HCT116 (cell line): ENCODE measurements around the gene RTN4. TPM values are rescaled to one million over a fixed set of nuclear protein-coding genes. Genes with fewer than 3 reads are reported as not detected.

ENCODE experiments used
- ATAC-seq: fragments of 200-7000 bp; cut with Tn5 transposase; 2 replicates; pipeline ENCODE4 v1.9.1; 2020; ENCODE audit warnings: mild to moderate bottlenecking, moderate library complexity
- BruUV-seq: library from RNA; stranded (reverse); fragments of 400-500 nt; replicated peaks from 2 replicates; lab custom pipeline; 2021; lab: Mats Ljungman, UMichigan
- CTCF ChIA-PET: fragments of 300-600 bp; sonication (Branson Sonifier 250); formaldehyde crosslinking; loops from one replicate; lab custom pipeline; 2021; ENCODE audit warnings: antibody characterized with exemption; lab: Charles Lee
- POLR2A ChIA-PET: fragments of 300-600, 350-600 bp; sonication (Branson Sonifier 250); formaldehyde crosslinking; loops from one replicate; lab custom pipeline; 2021; ENCODE audit warnings: antibody characterized with exemption; lab: Charles Lee
- RAD21 ChIA-PET, 2 experiments: fragments of 300-600 bp; sonication (Branson Sonifier 250); formaldehyde crosslinking; loops; one replicate each; lab custom pipeline; 2023; ENCODE audit warnings: low total read pairs in 2 of 2; ENCODE audit not compliant: uncharacterized antibody in 2 of 2, unreplicated experiment in 2 of 2, low non-redundant PET in 1 of 2; lab: Charles Lee
- DNase-seq: peaks from one replicate; pipeline ENCODE4 v3.0.0-alpha.2; 2010; ENCODE audit warnings: low read depth, low spot score
- H2AFZ ChIP-seq: fragments of 200-600 bp; shearing (Covaris generic), sonication (generic); 2 replicates; pipeline ENCODE4 v1.6.1; 2017; ENCODE audit warnings: low read depth, mixed run types, mixed read lengths, antibody characterized with exemption, low read length; ENCODE audit not compliant: poor library complexity, severe bottlenecking
- H3K27ac ChIP-seq: 2 replicates; pipeline ENCODE4 v1.5.1; 2012; ENCODE audit warnings: low read depth, low read length
- H3K27me3 ChIP-seq: fragments of 200-600 bp; sonication (generic); 2 replicates; pipeline ENCODE4 v1.6.1; 2016; ENCODE audit warnings: mixed run types, low read length, mixed read lengths; ENCODE audit not compliant: insufficient read depth
- H3K36me3 ChIP-seq, 2 experiments: fragments of 200-500 bp in 1 of 2; fragments of 200-600 bp in 1 of 2; sonication (Bioruptor generic) in 1 of 2; sonication (generic) in 1 of 2; 2 replicates each; pipeline versions ENCODE4 v1.5.1 to v1.6.1; 2014 to 2016; ENCODE audit warnings: low read length in 2 of 2, inconsistent platforms in 1 of 2, mixed read lengths in 1 of 2, mixed run types in 1 of 2; ENCODE audit not compliant: insufficient read depth in 2 of 2, control insufficient read depth in 1 of 2
- H3K4me1 ChIP-seq, 2 experiments: fragments of 200-600 bp in 1 of 2; sonication (generic) in 1 of 2; 2 replicates each; pipeline versions ENCODE4 v1.5.1 to v1.6.1; 2012 to 2017; ENCODE audit warnings: low read length in 2 of 2, inconsistent platforms in 1 of 2, mild to moderate bottlenecking in 1 of 2, mixed read lengths in 1 of 2, mixed run types in 1 of 2, moderate library complexity in 1 of 2; ENCODE audit not compliant: insufficient read depth in 2 of 2, control insufficient read depth in 1 of 2
- H3K4me2 ChIP-seq: fragments of 200-600 bp; sonication (generic); 2 replicates; pipeline ENCODE4 v1.6.1; 2017; ENCODE audit warnings: mixed run types, low read length, mixed read lengths
- H3K4me3 ChIP-seq, 2 experiments: fragments of 200-600 bp in 1 of 2; sonication (generic) in 1 of 2; replicated peaks in 1 of 2; 2 replicates each; pipeline ENCODE4 v1.5.1; 2011 to 2016; ENCODE audit warnings: low read length in 2 of 2, control low read depth in 1 of 2, low read depth in 1 of 2, mild to moderate bottlenecking in 1 of 2, mixed read lengths in 1 of 2, mixed run types in 1 of 2
- H3K79me2 ChIP-seq: fragments of 200-600 bp; sonication (generic); 2 replicates; pipeline ENCODE4 v1.6.1; 2017; ENCODE audit warnings: mild to moderate bottlenecking, mixed run types, low read length, moderate library complexity, mixed read lengths; ENCODE audit not compliant: insufficient read depth
- H3K9ac ChIP-seq: fragments of 200-600 bp; sonication (generic); 2 replicates; pipeline ENCODE4 v1.6.1; 2016; ENCODE audit warnings: low read length, mixed read lengths
- H3K9me2 ChIP-seq: fragments of 200-600 bp; sonication (generic), shearing (Covaris generic); 2 replicates; pipeline ENCODE4 v1.6.1; 2017; ENCODE audit warnings: mixed run types, mild to moderate bottlenecking, moderate library complexity; ENCODE audit not compliant: insufficient read depth
- H3K9me3 ChIP-seq, 2 experiments: fragments of 200-500 bp in 1 of 2; fragments of 200-600 bp in 1 of 2; sonication (Bioruptor generic) in 1 of 2; sonication (generic) in 1 of 2; 2 replicates each; pipeline ENCODE4 v1.6.1; 2014 to 2017; ENCODE audit warnings: low read length in 2 of 2, mixed read lengths in 2 of 2, inconsistent platforms in 1 of 2, low read depth in 1 of 2, mild to moderate bottlenecking in 1 of 2, mixed run types in 1 of 2, moderate library complexity in 1 of 2; ENCODE audit not compliant: control insufficient read depth in 1 of 2, insufficient read depth in 1 of 2
- H4K20me1 ChIP-seq: fragments of 200-600 bp; sonication (generic), shearing (Covaris generic); 2 replicates; pipeline ENCODE4 v1.6.1; 2017; ENCODE audit warnings: mixed run types, mild to moderate bottlenecking, moderate library complexity; ENCODE audit not compliant: insufficient read depth
- EGR1 ChIP-seq: IDR thresholded peaks from 2 replicates; pipeline ENCODE4 v1.6.1; 2012; ENCODE audit warnings: low read depth
- JUND ChIP-seq: IDR thresholded peaks from 2 replicates; pipeline ENCODE4 v1.6.1; 2012
- SRF ChIP-seq: IDR thresholded peaks from 2 replicates; pipeline ENCODE4 v1.6.1; 2012; ENCODE audit warnings: low read depth
- TCF7L2 ChIP-seq: IDR thresholded peaks from 2 replicates; pipeline ENCODE4 v1.7.0; 2011; ENCODE audit warnings: borderline replicate concordance, inconsistent platforms; ENCODE audit not compliant: insufficient read depth, insufficient read length; ENCODE audit errors: extremely low read depth
- YY1 ChIP-seq: IDR thresholded peaks from 2 replicates; pipeline ENCODE4 v1.6.1; 2011; ENCODE audit warnings: low read length, low read depth, moderate library complexity, mild to moderate bottlenecking; ENCODE audit not compliant: insufficient replicate concordance; ENCODE audit errors: extremely low read depth
- ZNF274 ChIP-seq: fragments of 200-500 bp; sonication (Bioruptor generic); IDR thresholded peaks from 2 replicates; pipeline ENCODE4 v1.6.1; 2014; ENCODE audit warnings: mild to moderate bottlenecking, low read depth, low read length, inconsistent platforms
- intact Hi-C: fragments of 100-400 bp; cut with micrococcal nuclease; formaldehyde crosslinking; loops from 2 replicates; pipeline ENCODE4 v1.10.0; 2022
- total RNA-seq: library from RNA; stranded (reverse); gene quantifications from one replicate; pipeline ENCODE4 v1.2.1, GENCODE V29; 2021; ENCODE audit not compliant: unreplicated experiment
- TF ChIP-seq, protein P1 (sequence below): IDR thresholded peaks from 2 replicates; pipeline ENCODE4 v1.6.1; 2012
- TF ChIP-seq, protein P2 (sequence below): IDR thresholded peaks from 2 replicates; pipeline ENCODE4 v1.6.1; 2012; ENCODE audit warnings: low read depth
- TF ChIP-seq, protein P3 (sequence below), 3 experiments: fragments of 200-600 bp in 1 of 3; sonication (generic) in 1 of 3; IDR thresholded peaks in 2 of 3; conservative IDR thresholded peaks in 1 of 3; 2 replicates each; pipeline ENCODE4 v1.5.1; 2012 to 2017; ENCODE audit warnings: low read depth in 2 of 3, low read length in 2 of 3, antibody characterized with exemption in 1 of 3, borderline replicate concordance in 1 of 3, control low read depth in 1 of 3, mild to moderate bottlenecking in 1 of 3, mixed read lengths in 1 of 3, mixed run types in 1 of 3, moderate library complexity in 1 of 3; ENCODE audit not compliant: insufficient read depth in 1 of 3

The RTN4 gene
- total RNA-seq, 1 experiment from 2014 or later: 221 TPM

DNA sequence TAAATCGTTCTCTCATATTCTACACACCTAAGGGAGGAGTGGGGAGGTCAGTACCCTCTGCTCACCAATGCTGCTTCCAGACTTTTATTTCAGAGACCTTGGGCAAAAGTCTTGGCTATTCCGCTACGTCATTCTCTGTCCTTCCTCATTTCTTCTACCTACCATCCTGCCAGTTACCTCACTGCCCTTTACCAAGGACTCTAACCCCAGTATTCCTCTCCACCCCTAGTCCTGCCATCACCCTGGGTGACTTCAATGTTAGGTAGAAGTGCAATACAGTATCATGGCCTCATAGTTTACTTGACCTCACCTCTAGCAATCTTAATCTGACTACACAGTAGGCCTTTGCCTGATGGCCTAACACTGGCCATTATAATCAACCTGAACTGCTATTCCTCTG lies 27.8 kb downstream of the RTN4 start:
- RAD21 ChIA-PET: no interaction called here
- Histone ChIP-seq H3K36me3 (peaks cover 0 to 11% of the 10 kb centered on the region in 2 experiments; a peak in 1 of 4 replicates), H3K27ac (no peak overlapping the region), H3K4me3 (no peak overlapping the region), H3K9me2 (no peaks in the 10 kb centered on the region), H3K9ac (no peak overlapping the region), H3K4me2 (no peak overlapping the region), H4K20me1 (peaks cover 62% of the 10 kb centered on the region), H3K79me2 (peaks cover 100% of the 10 kb centered on the region)
- CTCF ChIA-PET: no interaction called here
- BruUV-seq: no TSS peak
- POLR2A ChIA-PET: no interaction called here
- no peak for TF ChIP-seq EGR1
- TF ChIP-seq, protein P1, sequence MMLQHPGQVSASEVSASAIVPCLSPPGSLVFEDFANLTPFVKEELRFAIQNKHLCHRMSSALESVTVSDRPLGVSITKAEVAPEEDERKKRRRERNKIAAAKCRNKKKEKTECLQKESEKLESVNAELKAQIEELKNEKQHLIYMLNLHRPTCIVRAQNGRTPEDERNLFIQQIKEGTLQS: no peak
- no peak for TF ChIP-seq SRF
- TF ChIP-seq, protein P2, sequence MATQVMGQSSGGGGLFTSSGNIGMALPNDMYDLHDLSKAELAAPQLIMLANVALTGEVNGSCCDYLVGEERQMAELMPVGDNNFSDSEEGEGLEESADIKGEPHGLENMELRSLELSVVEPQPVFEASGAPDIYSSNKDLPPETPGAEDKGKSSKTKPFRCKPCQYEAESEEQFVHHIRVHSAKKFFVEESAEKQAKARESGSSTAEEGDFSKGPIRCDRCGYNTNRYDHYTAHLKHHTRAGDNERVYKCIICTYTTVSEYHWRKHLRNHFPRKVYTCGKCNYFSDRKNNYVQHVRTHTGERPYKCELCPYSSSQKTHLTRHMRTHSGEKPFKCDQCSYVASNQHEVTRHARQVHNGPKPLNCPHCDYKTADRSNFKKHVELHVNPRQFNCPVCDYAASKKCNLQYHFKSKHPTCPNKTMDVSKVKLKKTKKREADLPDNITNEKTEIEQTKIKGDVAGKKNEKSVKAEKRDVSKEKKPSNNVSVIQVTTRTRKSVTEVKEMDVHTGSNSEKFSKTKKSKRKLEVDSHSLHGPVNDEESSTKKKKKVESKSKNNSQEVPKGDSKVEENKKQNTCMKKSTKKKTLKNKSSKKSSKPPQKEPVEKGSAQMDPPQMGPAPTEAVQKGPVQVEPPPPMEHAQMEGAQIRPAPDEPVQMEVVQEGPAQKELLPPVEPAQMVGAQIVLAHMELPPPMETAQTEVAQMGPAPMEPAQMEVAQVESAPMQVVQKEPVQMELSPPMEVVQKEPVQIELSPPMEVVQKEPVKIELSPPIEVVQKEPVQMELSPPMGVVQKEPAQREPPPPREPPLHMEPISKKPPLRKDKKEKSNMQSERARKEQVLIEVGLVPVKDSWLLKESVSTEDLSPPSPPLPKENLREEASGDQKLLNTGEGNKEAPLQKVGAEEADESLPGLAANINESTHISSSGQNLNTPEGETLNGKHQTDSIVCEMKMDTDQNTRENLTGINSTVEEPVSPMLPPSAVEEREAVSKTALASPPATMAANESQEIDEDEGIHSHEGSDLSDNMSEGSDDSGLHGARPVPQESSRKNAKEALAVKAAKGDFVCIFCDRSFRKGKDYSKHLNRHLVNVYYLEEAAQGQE: no peak
- no peak for TF ChIP-seq TCF7L2
- TF ChIP-seq ZNF274: no peak
- TF ChIP-seq JUND: no peak
- no peak for TF ChIP-seq YY1
- TF ChIP-seq, protein P3, sequence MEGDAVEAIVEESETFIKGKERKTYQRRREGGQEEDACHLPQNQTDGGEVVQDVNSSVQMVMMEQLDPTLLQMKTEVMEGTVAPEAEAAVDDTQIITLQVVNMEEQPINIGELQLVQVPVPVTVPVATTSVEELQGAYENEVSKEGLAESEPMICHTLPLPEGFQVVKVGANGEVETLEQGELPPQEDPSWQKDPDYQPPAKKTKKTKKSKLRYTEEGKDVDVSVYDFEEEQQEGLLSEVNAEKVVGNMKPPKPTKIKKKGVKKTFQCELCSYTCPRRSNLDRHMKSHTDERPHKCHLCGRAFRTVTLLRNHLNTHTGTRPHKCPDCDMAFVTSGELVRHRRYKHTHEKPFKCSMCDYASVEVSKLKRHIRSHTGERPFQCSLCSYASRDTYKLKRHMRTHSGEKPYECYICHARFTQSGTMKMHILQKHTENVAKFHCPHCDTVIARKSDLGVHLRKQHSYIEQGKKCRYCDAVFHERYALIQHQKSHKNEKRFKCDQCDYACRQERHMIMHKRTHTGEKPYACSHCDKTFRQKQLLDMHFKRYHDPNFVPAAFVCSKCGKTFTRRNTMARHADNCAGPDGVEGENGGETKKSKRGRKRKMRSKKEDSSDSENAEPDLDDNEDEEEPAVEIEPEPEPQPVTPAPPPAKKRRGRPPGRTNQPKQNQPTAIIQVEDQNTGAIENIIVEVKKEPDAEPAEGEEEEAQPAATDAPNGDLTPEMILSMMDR (IDR thresholded peaks at IDR 0.05 in 2 of 3, conservative IDR thresholded peaks at IDR 0.05 in 1 of 3; ENCODE audit: borderline replicate concordance in 1 of 3, insufficient read depth in 1 of 3, low read depth in 2 of 3, low read length in 2 of 3): no peak
- TF ChIP-seq, all 23 proteins: peak for 0
- no peaks in the 10 kb centered on the region for H3K27me3 ChIP-seq
- intact Hi-C loops: no loop called here
- peaks cover 0 to 29% of the 10 kb centered on the region in 2 experiments; a peak in 1 of 4 replicates for H3K4me1 ChIP-seq
- no peaks in the 10 kb centered on the region for H3K9me3 ChIP-seq
- ATAC-seq: no peak; the same call in 1 of the 2 replicates
- no peak overlapping the region for H2AFZ ChIP-seq
- no peak for DNase-seq
